ENCODE measurements around the gene TULP1. TPM values are rescaled to one million over a fixed set of nuclear protein-coding genes. Genes with fewer than 3 reads are reported as not detected.

The TULP1 gene
- total RNA-seq, 1 experiment from 2014 or later, result not detected

GRCh38 chr6:35488517-35488862 lies 24.2 kb downstream of the TULP1 start:
- Histone ChIP-seq H3K9ac (ENCODE audit: low read length) (no peak overlapping the region), H3K9me3 (ENCODE audit: low read length) (no peaks in the 10 kb centered on the region), H3K4me2 (ENCODE audit: low read length) (peak overlapping the region; percentile 60), H3K27ac (ENCODE audit: low read length) (peak overlapping the region; percentile 62), H3F3A (ENCODE audit: low read length, unreplicated experiment) (no peaks in the 10 kb centered on the region), H2AFZ (ENCODE audit: low read length) (peak overlapping the region; percentile 41; the same call in 1 of the 2 replicates), H3K9me2 (replicated peaks; ENCODE audit: low read length) (no peaks in the 10 kb centered on the region), H4K20me1 (ENCODE audit: low read length) (no peaks in the 10 kb centered on the region; the same call in 1 of the 2 replicates), H3K4me3 (ENCODE audit: low read length) (no peak overlapping the region), H3K27me3 (ENCODE audit: low read length) (no peaks in the 10 kb centered on the region), H3K79me2 (ENCODE audit: low read length) (peaks cover 23% of the 10 kb centered on the region), H3K4me1 (ENCODE audit: insufficient read depth, low read length) (peaks cover 48% of the 10 kb centered on the region), H3K36me3 (ENCODE audit: low read depth, low read length) (no peaks in the 10 kb centered on the region)
- POLR2A ChIA-PET (ENCODE audit: unreplicated experiment), result no interaction called here
- intact Hi-C loops (cut with micrococcal nuclease), result no loop called here
- ATAC-seq (no peak), DNase-seq (no peak)
- no peak for TF ChIP-seq CTCF (conservative IDR thresholded peaks at IDR 0.05; ENCODE audit: low read depth, low read length)
- no peak for TF ChIP-seq EZH2 (IDR thresholded peaks at IDR 0.05; ENCODE audit: low read length, unreplicated experiment)
- no peak for TF ChIP-seq EZH2phosphoT487 (IDR thresholded peaks at IDR 0.05; ENCODE audit: borderline replicate concordance, low read length)
- no TSS peak for BruUV-seq (replicated peaks)
- CTCF ChIA-PET, result no interaction called here

GRCh38 chr6:35487658-35488516 lies 24.8 kb downstream of the TULP1 start:
- no peaks in the 10 kb centered on the region for H3K36me3 ChIP-seq (ENCODE audit: low read depth, low read length)
- H3K9me2 ChIP-seq (replicated peaks; ENCODE audit: low read length), result no peaks in the 10 kb centered on the region
- no peaks in the 10 kb centered on the region for H3F3A ChIP-seq (ENCODE audit: low read length, unreplicated experiment)
- no peak overlapping the region for H3K9ac ChIP-seq (ENCODE audit: low read length)
- POLR2A ChIA-PET (ENCODE audit: unreplicated experiment), result no interaction called here
- ATAC-seq (peak; percentile 23), DNase-seq (peak; percentile 48)
- CTCF ChIA-PET, result no interaction called here
- BruUV-seq (replicated peaks), result no TSS peak
- peak overlapping the region; percentile 41 for H2AFZ ChIP-seq (ENCODE audit: low read length)
- H3K4me2 ChIP-seq (ENCODE audit: low read length), result peak overlapping the region; percentile 60
- H3K79me2 ChIP-seq (ENCODE audit: low read length), result peaks cover 16% of the 10 kb centered on the region
- intact Hi-C loops (cut with micrococcal nuclease), result no loop called here
- H3K27ac ChIP-seq (ENCODE audit: low read length), result peak overlapping the region; percentile 62
- no peak overlapping the region; the same call in 1 of the 2 replicates for H3K4me3 ChIP-seq (ENCODE audit: low read length)
- no peaks in the 10 kb centered on the region for H3K27me3 ChIP-seq (ENCODE audit: low read length)
- no peaks in the 10 kb centered on the region for H3K9me3 ChIP-seq (ENCODE audit: low read length)
- no peaks in the 10 kb centered on the region for H4K20me1 ChIP-seq (ENCODE audit: low read length)
- peaks cover 48% of the 10 kb centered on the region for H3K4me1 ChIP-seq (ENCODE audit: insufficient read depth, low read length)
- TF ChIP-seq EZH2 (IDR thresholded peaks at IDR 0.05; ENCODE audit: low read length, unreplicated experiment) (no peak), CTCF (conservative IDR thresholded peaks at IDR 0.05; ENCODE audit: low read depth, low read length) (no peak), EZH2phosphoT487 (IDR thresholded peaks at IDR 0.05; ENCODE audit: borderline replicate concordance, low read length) (no peak)
